Erythroblast (primary cell): ENCODE results near the gene UBA5.

ENCODE experiments used
- GATA1 ChIP-seq: IDR thresholded peaks from 2 replicates; pipeline ENCODE4 v1.6.1; 2011; ENCODE audit warnings: low read depth, mild to moderate bottlenecking, control low read depth, low read length, moderate library complexity
- POLR2A ChIP-seq: IDR thresholded peaks from 2 replicates; pipeline ENCODE4 v1.6.1; 2011; ENCODE audit warnings: mild to moderate bottlenecking, low read length

DNA sequence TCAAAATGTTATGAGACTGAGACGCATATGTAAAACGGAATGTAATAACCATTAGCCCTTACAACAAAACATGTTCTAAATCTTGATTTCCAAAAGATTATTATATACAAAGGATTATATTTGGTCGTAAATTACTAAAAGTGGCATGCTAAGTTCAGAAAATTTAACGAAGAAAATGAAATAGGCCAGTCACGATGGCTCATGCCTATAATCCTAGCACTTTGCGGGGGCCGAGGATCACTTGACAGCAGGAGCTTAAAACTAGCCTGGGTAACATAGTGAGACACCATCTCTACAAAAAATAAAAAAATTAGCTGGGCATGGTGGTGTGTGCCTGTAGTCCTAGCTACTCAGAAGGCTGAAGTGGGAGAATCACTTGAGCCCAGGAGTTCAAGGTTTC, 29.5 kb upstream of the UBA5 start:
- TF ChIP-seq POLR2A (no peak), GATA1 (no peak)
